Mesenchymal stem cell (in vitro differentiated cells and primary cell): ENCODE results near the gene SNX22.

Experiments
- DNase-seq: peaks from one replicate; pipeline ENCODE4 v3.0.0-alpha.2; 2013
- H2AFZ ChIP-seq: one replicate; pipeline ENCODE4 v1.6.1; 2013; ENCODE audit warnings: low read depth, mild to moderate bottlenecking, control low read depth, inconsistent platforms, low read length, moderate library complexity
- H2AK5ac ChIP-seq: 2 replicates; pipeline ENCODE4 v1.6.1; 2013; ENCODE audit warnings: low read length, moderate library complexity, mild to moderate bottlenecking, inconsistent platforms; ENCODE audit not compliant: severe bottlenecking
- H2BK120ac ChIP-seq: one replicate; pipeline ENCODE4 v1.6.1; 2013; ENCODE audit warnings: low read depth, mild to moderate bottlenecking, inconsistent platforms, low read length, moderate library complexity
- H2BK12ac ChIP-seq, 2 experiments: one replicate each; pipeline ENCODE4 v1.6.1; 2013; ENCODE audit warnings: inconsistent platforms in 2 of 2, low read length in 2 of 2, mild to moderate bottlenecking in 2 of 2, moderate library complexity in 2 of 2, control low read depth in 1 of 2
- H2BK15ac ChIP-seq: one replicate; pipeline ENCODE4 v1.6.1; 2013; ENCODE audit warnings: mild to moderate bottlenecking, low read depth, inconsistent platforms; ENCODE audit not compliant: poor library complexity, severe bottlenecking
- H2BK5ac ChIP-seq: 2 replicates; pipeline ENCODE4 v1.6.1; 2013; ENCODE audit warnings: low read depth, mild to moderate bottlenecking, low read length, control low read depth, inconsistent platforms; ENCODE audit not compliant: poor library complexity, severe bottlenecking
- H3K14ac ChIP-seq, 2 experiments: one replicate each; pipeline ENCODE4 v1.6.1; 2013; ENCODE audit warnings: inconsistent platforms in 2 of 2, low read length in 2 of 2, control low read depth in 1 of 2, mild to moderate bottlenecking in 1 of 2, moderate library complexity in 1 of 2
- H3K18ac ChIP-seq, 2 experiments: one replicate each; pipeline ENCODE4 v1.6.1; 2013; ENCODE audit warnings: inconsistent platforms in 2 of 2, low read length in 2 of 2, control low read depth in 1 of 2, low read depth in 1 of 2, mild to moderate bottlenecking in 1 of 2
- H3K23ac ChIP-seq, 2 experiments: one replicate each; pipeline ENCODE4 v1.6.1; 2013; ENCODE audit warnings: inconsistent platforms in 2 of 2, low read length in 2 of 2, mild to moderate bottlenecking in 2 of 2, moderate library complexity in 2 of 2, control low read depth in 1 of 2
- H3K27ac ChIP-seq: 2 replicates; pipeline ENCODE4 v1.5.1; 2013; ENCODE audit warnings: mild to moderate bottlenecking, moderate library complexity, low read length, control low read depth, inconsistent platforms; ENCODE audit not compliant: poor library complexity, severe bottlenecking
- H3K27me3 ChIP-seq, 2 experiments: 2 replicates each; pipeline versions ENCODE4 v1.6.1 to v1.7.0; 2013; ENCODE audit warnings: low read length in 2 of 2, mild to moderate bottlenecking in 2 of 2, moderate library complexity in 2 of 2, control low read depth in 1 of 2, inconsistent platforms in 1 of 2; ENCODE audit not compliant: control insufficient read depth in 1 of 2, insufficient read depth in 1 of 2
- H3K36me3 ChIP-seq, 2 experiments: 2 replicates each; pipeline versions ENCODE4 v1.6.1 to v1.7.0; 2013; ENCODE audit warnings: low read length in 2 of 2, control low read depth in 1 of 2, inconsistent platforms in 1 of 2, low read depth in 1 of 2, mild to moderate bottlenecking in 1 of 2; ENCODE audit not compliant: insufficient read depth in 2 of 2, control insufficient read depth in 1 of 2
- H3K4ac ChIP-seq, 2 experiments: one replicate each; pipeline ENCODE4 v1.6.1; 2013; ENCODE audit warnings: inconsistent platforms in 2 of 2, low read length in 2 of 2, mild to moderate bottlenecking in 2 of 2, moderate library complexity in 2 of 2, control low read depth in 1 of 2, low read depth in 1 of 2
- H3K4me1 ChIP-seq: 2 replicates; pipeline ENCODE4 v1.6.1; 2013; ENCODE audit warnings: low read depth, low read length, control low read depth; ENCODE audit not compliant: control insufficient read depth, insufficient read depth
- H3K4me2 ChIP-seq: 2 replicates; pipeline ENCODE4 v1.6.1; 2013; ENCODE audit warnings: low read length, mild to moderate bottlenecking, inconsistent platforms; ENCODE audit not compliant: poor library complexity, severe bottlenecking
- H3K4me3 ChIP-seq, 2 experiments: 2 replicates each; pipeline versions ENCODE4 v1.5.1 to v1.7.0; 2013; ENCODE audit warnings: low read length in 2 of 2, mild to moderate bottlenecking in 2 of 2, control low read depth in 1 of 2, low read depth in 1 of 2; ENCODE audit not compliant: insufficient read depth in 1 of 2
- H3K79me1 ChIP-seq: replicated peaks from 2 replicates; pipeline ENCODE4 v1.6.1; 2013; ENCODE audit warnings: mild to moderate bottlenecking, control low read depth, low read length, inconsistent platforms; ENCODE audit not compliant: poor library complexity, severe bottlenecking
- H3K9ac ChIP-seq: 2 replicates; pipeline ENCODE4 v1.7.0; 2013; ENCODE audit warnings: mild to moderate bottlenecking, low read length, moderate library complexity
- H3K9me3 ChIP-seq: 2 replicates; pipeline ENCODE4 v1.7.0; 2013; ENCODE audit warnings: mild to moderate bottlenecking, low read length; ENCODE audit not compliant: control insufficient read depth
- H4K8ac ChIP-seq: one replicate; pipeline ENCODE4 v1.6.1; 2013; ENCODE audit warnings: inconsistent platforms, mild to moderate bottlenecking, low read length, moderate library complexity
- H4K91ac ChIP-seq: one replicate; pipeline ENCODE4 v1.6.1; 2013; ENCODE audit warnings: mild to moderate bottlenecking, low read length, inconsistent platforms
- WGBS: methylation state at CpG from one replicate; pipeline ENCODE4 v1.1.7; 2013; ENCODE audit warnings: mixed read lengths; 5-methylcytosine and 5-hydroxymethylcytosine counted together

The SNX22 gene

GRCh38 chr15:64157599-64158125, 6.1 kb downstream of the SNX22 start:
- Histone ChIP-seq H3K36me3 (peaks cover 70 to 71% of the 10 kb centered on the region in 2 experiments), H3K9me3 (no peaks in the 10 kb centered on the region), H3K4me2 (no peak overlapping the region), H4K8ac (no peak overlapping the region), H3K79me1 (peaks cover 13% of the 10 kb centered on the region), H3K27ac (no peak overlapping the region), H3K4me3 (no peak overlapping the region), H2AK5ac (no peak overlapping the region), H2AFZ (no peak overlapping the region), H3K9ac (no peak overlapping the region), H2BK120ac (no peak overlapping the region), H3K18ac (no peak overlapping the region), H3K4ac (no peak overlapping the region), H2BK12ac (no peak overlapping the region), H3K4me1 (peaks cover 24% of the 10 kb centered on the region), H3K23ac (no peak overlapping the region), H4K91ac (no peak overlapping the region), H2BK15ac (no peak overlapping the region), H3K14ac (no peak overlapping the region), H2BK5ac (no peak overlapping the region), H3K27me3 (peaks cover 4 to 5% of the 10 kb centered on the region in 2 experiments)
- WGBS, result 92% methylated on average over 1 of the region's 1 CpG
- DNase-seq, result no peak

- Histone ChIP-seq H4K8ac (no peak overlapping the region), H3K36me3 (peaks cover 70 to 71% of the 10 kb centered on the region in 2 experiments), H3K9me3 (no peaks in the 10 kb centered on the region), H2BK120ac (no peak overlapping the region), H4K91ac (peak overlapping the region; percentile 10), H3K9ac (peak overlapping the region; percentile 29), H3K4me2 (no peak overlapping the region), H3K27ac (no peak overlapping the region), H2BK15ac (no peak overlapping the region), H3K18ac (no peak overlapping the region), H3K79me1 (peaks cover 13% of the 10 kb centered on the region), H3K23ac (peak overlapping the region in 1 of 2 experiments; percentile 0), H3K4ac (no peak overlapping the region), H3K14ac (peak overlapping the region in 1 of 2 experiments; percentile 61), H2BK12ac (no peak overlapping the region), H2AFZ (no peak overlapping the region), H3K4me3 (no peak overlapping the region), H3K4me1 (peaks cover 23% of the 10 kb centered on the region), H2BK5ac (no peak overlapping the region), H3K27me3 (no peaks in the 10 kb centered on the region), H2AK5ac (no peak overlapping the region)
- no peak for DNase-seq
- WGBS, result 97% methylated on average over 11 of the region's 11 CpGs
Measured at GRCh38 chr15:64158363-64159134, 7.0 kb downstream of the SNX22 start.

DNA sequence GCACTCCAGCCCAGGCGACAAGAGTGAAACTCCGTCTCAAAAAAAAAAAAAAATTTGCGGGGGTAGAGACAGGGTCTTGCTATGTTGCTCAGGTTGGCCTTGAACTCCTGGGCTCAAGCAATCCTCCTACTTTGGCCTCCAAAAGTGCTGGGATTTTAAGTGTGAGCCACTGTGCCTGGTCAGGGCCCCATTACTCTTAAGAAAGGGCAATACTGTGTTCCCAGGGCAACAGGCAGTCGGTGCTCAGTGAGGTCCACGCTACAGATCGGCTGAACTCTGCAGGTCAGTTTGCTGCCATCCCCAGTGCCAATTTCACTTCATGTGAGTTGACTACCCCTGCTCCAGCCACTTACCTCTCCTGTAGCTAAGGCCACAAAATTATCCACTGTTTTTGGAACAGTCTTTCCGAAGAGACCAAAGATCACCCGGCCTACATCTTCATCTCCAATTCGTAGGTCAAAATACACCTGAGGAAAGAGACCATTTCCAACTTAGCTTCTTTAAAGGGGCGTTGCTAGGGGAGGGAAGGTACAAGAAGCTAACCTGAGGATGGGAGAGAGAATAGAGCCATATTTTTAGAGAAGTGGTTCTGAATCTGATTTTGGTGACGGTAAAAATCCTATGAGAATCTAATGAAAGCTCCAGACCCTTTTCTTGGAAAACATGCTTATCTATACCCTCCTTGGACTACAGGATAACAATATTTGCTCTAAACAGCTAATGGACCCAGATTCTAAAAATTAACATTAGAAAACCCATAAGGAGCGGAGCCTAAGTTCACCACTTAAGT, 10.4 kb downstream of the SNX22 start:
- H4K8ac ChIP-seq, result peak overlapping the region; percentile 17
- H3K23ac ChIP-seq, result no peak overlapping the region
- H3K4me2 ChIP-seq, result peak overlapping the region; percentile 73
- no peak overlapping the region for H3K14ac ChIP-seq
- H3K18ac ChIP-seq, result no peak overlapping the region
- peak overlapping the region; percentile 99 for H3K9ac ChIP-seq
- H2BK12ac ChIP-seq, result no peak overlapping the region
- H3K27me3 ChIP-seq, result no peaks in the 10 kb centered on the region
- H2BK120ac ChIP-seq, result no peak overlapping the region
- H3K36me3 ChIP-seq, result peaks cover 42 to 44% of the 10 kb centered on the region in 2 experiments
- no peak overlapping the region for H2BK5ac ChIP-seq
- peaks cover 25% of the 10 kb centered on the region for H3K4me1 ChIP-seq
- peak; percentile 15 for DNase-seq
- 70% methylated on average over 10 of the region's 12 CpGs for WGBS
- H3K4ac ChIP-seq, result peak overlapping the region in 1 of 2 experiments; percentile 82
- peak overlapping the region; percentile 97 to 98 for H3K4me3 ChIP-seq
- no peak overlapping the region for H2AFZ ChIP-seq
- no peaks in the 10 kb centered on the region for H3K9me3 ChIP-seq
- H3K79me1 ChIP-seq, result peaks cover 11% of the 10 kb centered on the region
- no peak overlapping the region for H2BK15ac ChIP-seq
- H3K27ac ChIP-seq, result peak overlapping the region; percentile 94
- H2AK5ac ChIP-seq, result no peak overlapping the region
- H4K91ac ChIP-seq, result peak overlapping the region; percentile 2

DNA sequence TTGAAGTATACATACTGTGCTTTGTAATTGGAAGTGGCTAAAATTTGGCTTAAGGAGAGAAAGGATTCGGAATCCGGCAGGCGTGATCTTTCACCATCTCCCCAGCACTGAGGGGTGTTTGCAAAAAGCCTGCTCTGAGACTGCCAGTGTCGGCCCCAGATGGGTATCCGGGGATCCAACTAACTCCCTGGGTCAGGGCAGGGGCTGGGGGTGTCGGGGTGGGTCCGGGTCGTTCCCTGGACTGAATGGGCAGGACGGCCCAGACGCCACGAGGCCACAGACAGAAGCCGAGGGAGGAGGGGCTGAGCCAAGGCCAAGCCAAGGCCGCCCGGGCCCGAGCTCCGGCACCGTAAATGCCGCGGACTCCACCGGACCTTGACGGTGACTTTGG, 10.9 kb downstream of the SNX22 start:
- Histone ChIP-seq H3K9ac (peak overlapping the region; percentile 99), H3K79me1 (peaks cover 11% of the 10 kb centered on the region), H2BK12ac (peak overlapping the region in 1 of 2 experiments; percentile 35), H2BK15ac (no peak overlapping the region), H2BK5ac (no peak overlapping the region), H3K9me3 (no peaks in the 10 kb centered on the region), H3K23ac (no peak overlapping the region), H3K4me3 (peak overlapping the region; percentile 97 to 98), H3K18ac (peak overlapping the region; percentile 98 to 99), H3K4me1 (peaks cover 25% of the 10 kb centered on the region), H2AFZ (peak overlapping the region; percentile 20), H3K27me3 (no peaks in the 10 kb centered on the region), H2BK120ac (peak overlapping the region; percentile 59), H3K14ac (peak overlapping the region in 1 of 2 experiments; percentile 94), H3K36me3 (peaks cover 36 to 38% of the 10 kb centered on the region in 2 experiments), H4K91ac (peak overlapping the region; percentile 91), H3K4ac (peak overlapping the region; percentile 89 to 99), H4K8ac (peak overlapping the region; percentile 97), H3K4me2 (peak overlapping the region; percentile 73), H2AK5ac (no peak overlapping the region), H3K27ac (peak overlapping the region; percentile 94)
- WGBS, result 1% methylated on average over 21 of the region's 21 CpGs
- DNase-seq, result no peak
